GM12878 (cell line): ENCODE results near the gene TIMM9. TPM values are rescaled to one million over a fixed set of nuclear protein-coding genes. Genes with fewer than 3 reads are reported as not detected.

Experiments used
- CTCF ChIP-seq, 3 experiments: IDR thresholded peaks in 2 of 3; conservative IDR thresholded peaks in 1 of 3; 2 replicates each; pipeline ENCODE4 v1.5.1; 2011; ENCODE audit warnings: low read depth in 3 of 3, low read length in 3 of 3, mild to moderate bottlenecking in 3 of 3, control low read depth in 2 of 3, moderate library complexity in 2 of 3, inconsistent platforms in 1 of 3, mixed read lengths in 1 of 3; ENCODE audit not compliant: control insufficient read depth in 2 of 3, insufficient read depth in 1 of 3; ENCODE audit errors: extremely low read depth in 1 of 3
- PRDM15 ChIP-seq: fragments of 450-650 bp; formaldehyde crosslinking; IDR thresholded peaks from 2 replicates; pipeline ENCODE4 v1.4.0; 2020; ENCODE audit warnings: mild to moderate bottlenecking, moderate library complexity
- polyA plus RNA-seq, 11 experiments: library from polyadenylated mRNA; depleted of rRNA in 4 of 11; unstranded in 6 of 11; stranded (reverse) in 5 of 11; fragments of >200 nt; fragmentation: Nextera tagmentation in 4 of 11; fragmentation: Illumina TruSeq in 1 of 11; extraction: Ambion mirVana in 4 of 11; extraction: Trizol in 1 of 11; gene quantifications; 1 replicate in 1 of 11; 2 replicates in 10 of 11; pipeline versions ENCODE4 v1.2.1 to v1.2.3, GENCODE V29; 2011 to 2016; ENCODE audit warnings: inconsistent platforms in 2 of 11, missing spikeins in 2 of 11, low read depth in 1 of 11
- total RNA-seq, 4 experiments: library from RNA; depleted of rRNA in 3 of 4; stranded (reverse); fragments of >200 nt in 3 of 4; fragmentation: Illumina TruSeq in 1 of 4; extraction: Trizol in 1 of 4; gene quantifications; 2 replicates each; pipeline versions ENCODE4 v1.2.1 to v1.2.3, GENCODE V29; 2013 to 2021
- TF ChIP-seq, protein P1 (sequence below): IDR thresholded peaks from 2 replicates; pipeline ENCODE4 v1.6.1; 2011; ENCODE audit warnings: low read depth, low read length, improper control_type of control experiment, borderline replicate concordance
- TF ChIP-seq, protein P2 (sequence below): IDR thresholded peaks from 2 replicates; pipeline ENCODE4 v1.6.1; 2012; ENCODE audit warnings: low read depth, low read length, improper control_type of control experiment
- TF ChIP-seq, protein P3 (sequence below): IDR thresholded peaks from 2 replicates; pipeline ENCODE4 v1.6.1; 2012; ENCODE audit warnings: low read depth, low read length, improper control_type of control experiment

Gene TIMM9
- total and polyA plus RNA-seq, 10 of the 15 experiments (the other 5 are each of a cell fraction or from before 2014, with no cell fraction given): 36.6 to 116 (median 62.0) TPM

GRCh38 chr14:58469309-58469708 is 42.0 kb upstream of the TIMM9 start (continued):
- TF ChIP-seq CTCF (IDR thresholded peaks at IDR 0.05 in 2 of 3, conservative IDR thresholded peaks at IDR 0.05 in 1 of 3; ENCODE audit: control insufficient read depth in 2 of 3, extremely low read depth in 1 of 3, insufficient read depth in 1 of 3, low read depth in 3 of 3, low read length in 3 of 3) (no peak), PRDM15 (no peak)
- TF ChIP-seq, protein P1, sequence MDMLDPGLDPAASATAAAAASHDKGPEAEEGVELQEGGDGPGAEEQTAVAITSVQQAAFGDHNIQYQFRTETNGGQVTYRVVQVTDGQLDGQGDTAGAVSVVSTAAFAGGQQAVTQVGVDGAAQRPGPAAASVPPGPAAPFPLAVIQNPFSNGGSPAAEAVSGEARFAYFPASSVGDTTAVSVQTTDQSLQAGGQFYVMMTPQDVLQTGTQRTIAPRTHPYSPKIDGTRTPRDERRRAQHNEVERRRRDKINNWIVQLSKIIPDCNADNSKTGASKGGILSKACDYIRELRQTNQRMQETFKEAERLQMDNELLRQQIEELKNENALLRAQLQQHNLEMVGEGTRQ: no peak
- TF ChIP-seq, protein P2, sequence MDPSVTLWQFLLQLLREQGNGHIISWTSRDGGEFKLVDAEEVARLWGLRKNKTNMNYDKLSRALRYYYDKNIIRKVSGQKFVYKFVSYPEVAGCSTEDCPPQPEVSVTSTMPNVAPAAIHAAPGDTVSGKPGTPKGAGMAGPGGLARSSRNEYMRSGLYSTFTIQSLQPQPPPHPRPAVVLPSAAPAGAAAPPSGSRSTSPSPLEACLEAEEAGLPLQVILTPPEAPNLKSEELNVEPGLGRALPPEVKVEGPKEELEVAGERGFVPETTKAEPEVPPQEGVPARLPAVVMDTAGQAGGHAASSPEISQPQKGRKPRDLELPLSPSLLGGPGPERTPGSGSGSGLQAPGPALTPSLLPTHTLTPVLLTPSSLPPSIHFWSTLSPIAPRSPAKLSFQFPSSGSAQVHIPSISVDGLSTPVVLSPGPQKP: no peak
- TF ChIP-seq, protein P3, sequence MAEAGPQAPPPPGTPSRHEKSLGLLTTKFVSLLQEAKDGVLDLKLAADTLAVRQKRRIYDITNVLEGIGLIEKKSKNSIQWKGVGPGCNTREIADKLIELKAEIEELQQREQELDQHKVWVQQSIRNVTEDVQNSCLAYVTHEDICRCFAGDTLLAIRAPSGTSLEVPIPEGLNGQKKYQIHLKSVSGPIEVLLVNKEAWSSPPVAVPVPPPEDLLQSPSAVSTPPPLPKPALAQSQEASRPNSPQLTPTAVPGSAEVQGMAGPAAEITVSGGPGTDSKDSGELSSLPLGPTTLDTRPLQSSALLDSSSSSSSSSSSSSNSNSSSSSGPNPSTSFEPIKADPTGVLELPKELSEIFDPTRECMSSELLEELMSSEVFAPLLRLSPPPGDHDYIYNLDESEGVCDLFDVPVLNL: no peak
